ENCODE measurements around the gene USF3.
A peak's percentile ranks its signal among the peaks of the same experiment; 100 is the strongest.

Gene USF3

DNA sequence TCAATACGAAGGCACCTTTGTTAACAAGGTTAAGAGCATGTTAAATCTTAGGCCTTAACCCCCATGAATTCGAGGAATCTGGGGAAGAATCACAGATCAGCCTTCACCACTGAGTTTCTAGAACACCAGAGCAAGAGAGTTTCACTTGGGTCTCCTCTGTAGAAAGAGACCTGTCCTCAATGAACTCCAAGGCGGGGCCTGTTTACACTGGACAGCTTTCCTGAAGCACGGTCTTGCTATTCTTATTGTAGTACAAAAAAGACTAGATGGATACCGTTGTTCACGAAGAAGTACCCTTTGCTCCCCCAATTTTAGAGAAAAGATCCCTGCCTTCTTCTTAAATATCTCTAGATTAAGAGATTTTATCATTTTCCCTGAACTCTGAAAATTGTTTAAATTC, 64.9 kb downstream of the USF3 start:
- no peak for DNase-seq (ENCODE audit: low spot score)
- in situ Hi-C loops (cut with MboI; ENCODE audit: low sequenced_read_pairs, unreplicated experiment), result no loop called here
- TF ChIP-seq, protein P1, sequence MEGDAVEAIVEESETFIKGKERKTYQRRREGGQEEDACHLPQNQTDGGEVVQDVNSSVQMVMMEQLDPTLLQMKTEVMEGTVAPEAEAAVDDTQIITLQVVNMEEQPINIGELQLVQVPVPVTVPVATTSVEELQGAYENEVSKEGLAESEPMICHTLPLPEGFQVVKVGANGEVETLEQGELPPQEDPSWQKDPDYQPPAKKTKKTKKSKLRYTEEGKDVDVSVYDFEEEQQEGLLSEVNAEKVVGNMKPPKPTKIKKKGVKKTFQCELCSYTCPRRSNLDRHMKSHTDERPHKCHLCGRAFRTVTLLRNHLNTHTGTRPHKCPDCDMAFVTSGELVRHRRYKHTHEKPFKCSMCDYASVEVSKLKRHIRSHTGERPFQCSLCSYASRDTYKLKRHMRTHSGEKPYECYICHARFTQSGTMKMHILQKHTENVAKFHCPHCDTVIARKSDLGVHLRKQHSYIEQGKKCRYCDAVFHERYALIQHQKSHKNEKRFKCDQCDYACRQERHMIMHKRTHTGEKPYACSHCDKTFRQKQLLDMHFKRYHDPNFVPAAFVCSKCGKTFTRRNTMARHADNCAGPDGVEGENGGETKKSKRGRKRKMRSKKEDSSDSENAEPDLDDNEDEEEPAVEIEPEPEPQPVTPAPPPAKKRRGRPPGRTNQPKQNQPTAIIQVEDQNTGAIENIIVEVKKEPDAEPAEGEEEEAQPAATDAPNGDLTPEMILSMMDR (IDR thresholded peaks at IDR 0.05; ENCODE audit: borderline replicate concordance, control extremely low read depth, extremely low read depth, insufficient read depth, missing control alignments), result no peak

DNA sequence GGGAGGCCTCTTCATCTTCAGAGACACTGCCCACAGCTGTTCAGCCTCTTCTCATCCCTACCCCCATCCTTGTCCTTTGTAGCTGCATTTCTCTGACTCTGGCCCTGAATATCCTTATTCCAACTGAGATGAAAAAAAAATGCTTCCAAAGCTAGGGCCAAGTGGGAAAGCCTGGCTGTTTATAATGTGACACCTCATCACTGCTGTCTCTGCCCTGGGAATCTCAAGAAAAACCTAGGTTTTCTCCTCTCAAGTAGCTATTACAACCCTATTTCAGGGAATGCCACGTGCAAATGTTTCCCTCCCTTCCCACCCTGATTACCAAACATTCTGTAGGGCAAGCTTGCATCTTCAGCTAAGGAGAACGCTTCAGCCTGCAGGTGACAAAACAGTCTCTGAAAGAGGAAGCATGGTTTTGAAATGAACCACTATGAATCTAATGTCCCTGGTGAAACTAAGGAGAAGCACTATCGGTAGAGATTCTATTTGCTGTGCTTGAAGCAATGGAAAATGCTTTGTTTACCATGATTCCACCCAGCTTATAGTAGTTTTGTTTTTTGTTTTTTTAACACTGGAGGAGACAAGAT, 65.4 kb downstream of the USF3 start:
- DNase-seq (ENCODE audit: low spot score), result no peak
- in situ Hi-C loops (cut with MboI; ENCODE audit: low sequenced_read_pairs, unreplicated experiment), result no loop called here
- TF ChIP-seq, protein P1 (IDR thresholded peaks at IDR 0.05; ENCODE audit: borderline replicate concordance, control extremely low read depth, extremely low read depth, insufficient read depth, missing control alignments), result no peak

DNA sequence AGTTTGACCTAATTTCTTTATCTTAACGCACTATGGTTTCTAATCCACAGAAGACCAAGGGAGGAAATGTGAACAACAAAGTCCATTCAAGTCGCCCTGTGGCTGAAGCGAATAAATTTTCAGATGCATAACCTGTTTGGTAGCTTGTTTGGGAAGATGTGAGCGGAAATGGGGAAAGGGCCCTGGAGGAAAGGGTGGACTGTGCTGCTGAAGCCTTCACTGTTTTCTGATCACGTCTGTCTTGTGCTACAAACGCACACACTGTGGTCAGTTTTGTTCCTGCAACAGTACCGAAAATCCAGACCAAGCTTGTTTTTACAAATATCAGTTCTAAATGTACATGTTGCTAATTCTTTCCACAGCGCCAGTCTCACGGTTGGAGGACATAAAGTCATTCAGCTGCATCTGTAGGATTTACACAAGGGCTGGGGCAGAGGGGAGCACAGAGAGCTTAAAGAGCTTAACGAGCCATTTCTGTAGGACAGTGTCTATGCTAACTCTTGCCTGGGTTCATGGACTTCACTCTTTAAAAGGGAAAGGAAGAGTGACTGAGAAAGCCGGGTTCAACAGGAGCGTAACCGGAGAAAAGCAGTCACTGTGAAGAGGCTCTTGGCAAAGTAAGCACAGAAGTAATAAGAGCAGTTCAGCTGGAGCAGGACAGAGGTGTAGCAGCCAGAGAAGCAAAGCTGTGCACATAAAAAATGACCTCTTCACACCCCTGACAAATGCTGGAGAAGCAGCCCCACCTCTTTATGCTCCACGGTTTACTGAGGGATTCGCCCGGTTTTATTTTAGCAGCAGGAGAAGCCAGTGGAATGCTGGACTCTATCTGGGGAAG, 66.6 kb downstream of the USF3 start:
- in situ Hi-C loops (cut with MboI; ENCODE audit: low sequenced_read_pairs, unreplicated experiment), result no loop called here
- no peak for DNase-seq (ENCODE audit: low spot score)
- TF ChIP-seq, protein P1 (IDR thresholded peaks at IDR 0.05; ENCODE audit: borderline replicate concordance, control extremely low read depth, extremely low read depth, insufficient read depth, missing control alignments), result no peak

DNA sequence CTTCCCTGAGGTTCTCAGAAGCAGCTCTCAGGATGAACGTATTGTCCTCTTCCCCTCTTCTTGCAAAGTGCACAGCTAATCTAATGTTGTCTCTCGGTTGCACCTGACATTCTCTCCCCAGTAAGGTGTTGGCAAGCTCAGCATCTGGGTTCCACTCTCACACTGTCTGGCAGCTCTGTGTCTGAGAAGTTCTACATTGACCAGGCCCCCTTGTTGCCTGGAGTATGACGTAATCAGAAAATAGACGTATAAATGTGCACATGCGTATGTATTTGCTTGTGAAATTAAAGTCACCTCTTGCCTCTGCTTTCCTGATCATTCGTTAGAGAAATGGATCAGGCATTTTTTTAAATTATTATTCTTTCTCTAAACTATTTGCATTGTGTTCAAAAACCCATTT, 67.7 kb downstream of the USF3 start:
- TF ChIP-seq, protein P1 (IDR thresholded peaks at IDR 0.05; ENCODE audit: borderline replicate concordance, control extremely low read depth, extremely low read depth, insufficient read depth, missing control alignments), result no peak
- in situ Hi-C loops (cut with MboI; ENCODE audit: low sequenced_read_pairs, unreplicated experiment), result no loop called here
- no peak for DNase-seq (ENCODE audit: low spot score)

DNA sequence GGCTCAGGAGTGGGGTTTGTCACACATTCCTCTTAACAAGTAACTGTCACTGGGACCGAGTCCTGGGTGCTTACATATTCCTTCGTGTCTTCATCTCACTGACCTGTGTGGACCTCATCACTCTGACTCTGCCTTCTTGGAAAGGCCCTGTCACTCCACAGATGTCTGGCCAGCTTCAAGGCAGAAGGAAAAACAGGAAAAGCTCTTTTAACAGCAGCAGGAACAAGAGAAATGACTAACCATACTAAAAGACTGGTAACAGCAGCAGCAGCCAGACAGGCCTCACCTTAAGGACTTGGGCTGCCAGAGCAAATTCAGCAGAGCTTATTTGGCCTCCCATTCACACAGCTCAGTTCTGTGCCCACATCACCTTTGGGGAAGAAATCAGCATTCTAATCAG, 68.1 kb downstream of the USF3 start:
- DNase-seq (ENCODE audit: low spot score), result no peak
- TF ChIP-seq, protein P1 (IDR thresholded peaks at IDR 0.05; ENCODE audit: borderline replicate concordance, control extremely low read depth, extremely low read depth, insufficient read depth, missing control alignments), result no peak
- in situ Hi-C loops (cut with MboI; ENCODE audit: low sequenced_read_pairs, unreplicated experiment), result no loop called here

DNA sequence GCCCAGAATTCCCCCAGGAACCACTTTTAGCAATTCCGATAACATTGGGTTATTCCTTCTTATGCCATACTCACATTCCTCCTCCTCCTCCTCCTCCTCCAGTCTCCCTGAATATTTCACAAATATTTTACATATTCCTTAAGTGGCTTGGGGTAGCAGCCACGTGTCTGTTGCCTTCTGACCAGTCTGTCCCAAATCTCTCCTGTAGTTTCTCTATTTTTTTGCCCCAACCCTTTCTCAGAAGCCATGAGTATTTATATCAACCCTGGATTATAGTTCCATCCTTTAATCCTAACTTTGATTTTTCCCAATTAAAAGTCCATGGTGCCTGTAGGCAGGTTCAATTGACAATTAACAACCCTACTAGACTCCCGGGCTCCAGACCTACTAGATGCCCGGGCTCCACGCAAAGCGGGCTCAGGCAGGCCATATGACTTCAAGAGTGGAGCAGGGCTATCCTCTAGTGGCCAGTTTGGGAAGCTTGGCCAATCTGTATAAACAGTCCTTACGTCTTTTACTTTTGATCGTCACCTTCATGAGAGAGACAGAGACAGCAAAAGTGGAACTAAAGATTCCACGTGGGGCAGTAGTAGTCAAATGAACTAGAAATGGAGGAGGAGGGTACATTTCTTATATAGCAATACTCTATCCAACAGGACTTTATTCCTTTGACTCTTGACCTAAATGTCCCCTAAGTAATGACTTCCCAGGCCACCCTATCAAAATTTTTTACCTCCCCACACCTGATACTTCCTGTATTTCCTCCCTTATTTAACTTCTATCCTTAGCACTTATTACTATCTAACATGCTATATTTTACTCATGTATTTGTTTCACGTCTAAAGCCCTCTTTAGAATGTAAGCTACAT, 69.7 kb downstream of the USF3 start:
- in situ Hi-C loops (cut with MboI; ENCODE audit: low sequenced_read_pairs, unreplicated experiment), result no loop called here
- TF ChIP-seq, protein P1 (IDR thresholded peaks at IDR 0.05; ENCODE audit: borderline replicate concordance, control extremely low read depth, extremely low read depth, insufficient read depth, missing control alignments), result peak; percentile 41
- DNase-seq (ENCODE audit: low spot score), result peak; percentile 58
